ENCODE measurements around the gene KCNQ1. TPM values are rescaled to one million over a fixed set of nuclear protein-coding genes. Genes with fewer than 3 reads are reported as not detected.

The KCNQ1 gene
- total RNA-seq, 4 donors from 2014 or later, result 2.6 to 12.7 (median 4.9) TPM

DNA sequence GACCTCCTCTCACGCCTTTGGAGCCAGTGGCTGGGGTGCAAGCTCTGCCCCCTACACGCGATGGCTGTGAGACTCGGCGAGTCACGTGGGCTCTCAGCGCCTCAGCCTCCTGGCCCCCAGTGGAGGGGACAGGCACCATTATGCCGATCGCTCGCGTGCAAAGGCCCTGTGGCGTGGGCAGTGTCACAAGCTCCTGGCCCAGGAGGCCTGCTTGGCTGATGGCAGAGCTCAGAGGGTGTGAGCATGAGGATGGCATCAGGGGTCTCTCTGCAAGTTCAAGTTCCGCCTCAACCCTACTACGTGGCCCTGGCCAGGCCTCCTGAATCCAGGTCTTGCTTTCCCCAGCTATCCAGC is 345.7 kb downstream of the KCNQ1 start:
- no peak for TF ChIP-seq POLR2A (IDR thresholded peaks at IDR 0.05)
- no peak for TF ChIP-seq EP300 (IDR thresholded peaks at IDR 0.05)
- TF ChIP-seq, protein P1, sequence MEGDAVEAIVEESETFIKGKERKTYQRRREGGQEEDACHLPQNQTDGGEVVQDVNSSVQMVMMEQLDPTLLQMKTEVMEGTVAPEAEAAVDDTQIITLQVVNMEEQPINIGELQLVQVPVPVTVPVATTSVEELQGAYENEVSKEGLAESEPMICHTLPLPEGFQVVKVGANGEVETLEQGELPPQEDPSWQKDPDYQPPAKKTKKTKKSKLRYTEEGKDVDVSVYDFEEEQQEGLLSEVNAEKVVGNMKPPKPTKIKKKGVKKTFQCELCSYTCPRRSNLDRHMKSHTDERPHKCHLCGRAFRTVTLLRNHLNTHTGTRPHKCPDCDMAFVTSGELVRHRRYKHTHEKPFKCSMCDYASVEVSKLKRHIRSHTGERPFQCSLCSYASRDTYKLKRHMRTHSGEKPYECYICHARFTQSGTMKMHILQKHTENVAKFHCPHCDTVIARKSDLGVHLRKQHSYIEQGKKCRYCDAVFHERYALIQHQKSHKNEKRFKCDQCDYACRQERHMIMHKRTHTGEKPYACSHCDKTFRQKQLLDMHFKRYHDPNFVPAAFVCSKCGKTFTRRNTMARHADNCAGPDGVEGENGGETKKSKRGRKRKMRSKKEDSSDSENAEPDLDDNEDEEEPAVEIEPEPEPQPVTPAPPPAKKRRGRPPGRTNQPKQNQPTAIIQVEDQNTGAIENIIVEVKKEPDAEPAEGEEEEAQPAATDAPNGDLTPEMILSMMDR (IDR thresholded peaks at IDR 0.05), result no peak
- no peak for TF ChIP-seq POLR2AphosphoS5 (IDR thresholded peaks at IDR 0.05)
- H3K36me3 ChIP-seq, result no peaks in the 10 kb centered on the region
- no peaks in the 10 kb centered on the region for H3K9me3 ChIP-seq
- H3K27me3 ChIP-seq, result no peaks in the 10 kb centered on the region
- 100% methylated on average over 2 of the region's 14 CpGs for WGBS, 2 donors (ENCODE audit: low coverage in 1 of 2)
- no peak for ATAC-seq
- no peak overlapping the region for H3K27ac ChIP-seq
- H3K4me1 ChIP-seq, result peaks cover 0 to 30% (median 13%) of the 10 kb centered on the region in 3 donors
- no peak overlapping the region for H3K4me3 ChIP-seq

DNA sequence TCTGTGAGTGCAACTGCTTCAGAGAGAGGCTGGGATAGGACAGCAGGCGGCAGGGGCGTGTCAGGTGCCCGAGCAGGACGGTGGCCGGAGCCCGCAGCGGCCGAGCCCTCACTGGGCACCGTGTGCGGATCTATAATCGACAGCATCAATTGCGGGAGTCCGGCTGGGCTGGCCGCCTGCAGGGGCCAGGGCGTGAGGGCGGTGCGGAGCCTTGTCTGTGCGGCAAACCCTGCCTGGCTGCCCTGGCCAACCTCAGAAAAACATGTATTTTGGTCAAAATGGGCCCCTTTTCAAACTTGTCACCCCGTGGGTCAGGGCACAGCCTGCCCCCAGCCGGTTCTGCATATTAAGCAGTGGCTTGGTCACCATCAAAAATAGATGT is 346.3 kb downstream of the KCNQ1 start:
- no peak for ATAC-seq
- H3K9me3 ChIP-seq, result no peaks in the 10 kb centered on the region
- TF ChIP-seq, protein P1 (IDR thresholded peaks at IDR 0.05), result no peak
- TF ChIP-seq POLR2A (IDR thresholded peaks at IDR 0.05) (no peak), EP300 (IDR thresholded peaks at IDR 0.05) (no peak), POLR2AphosphoS5 (IDR thresholded peaks at IDR 0.05) (no peak)
- H3K27ac ChIP-seq, result peak overlapping the region in 3 of 4 donors; percentile 64 to 83 (median 75)
- H3K36me3 ChIP-seq, result no peaks in the 10 kb centered on the region
- peak overlapping the region in 1 of 2 donors; percentile 57 for H3K4me3 ChIP-seq
- 86% methylated on average over 10 of the region's 20 CpGs; no CpG with 5 or more reads in 1 of the 2 donors for WGBS, 2 donors (ENCODE audit: low coverage in 1 of 2)
- peaks cover 0 to 30% (median 13%) of the 10 kb centered on the region in 3 donors for H3K4me1 ChIP-seq
- no peaks in the 10 kb centered on the region for H3K27me3 ChIP-seq

DNA sequence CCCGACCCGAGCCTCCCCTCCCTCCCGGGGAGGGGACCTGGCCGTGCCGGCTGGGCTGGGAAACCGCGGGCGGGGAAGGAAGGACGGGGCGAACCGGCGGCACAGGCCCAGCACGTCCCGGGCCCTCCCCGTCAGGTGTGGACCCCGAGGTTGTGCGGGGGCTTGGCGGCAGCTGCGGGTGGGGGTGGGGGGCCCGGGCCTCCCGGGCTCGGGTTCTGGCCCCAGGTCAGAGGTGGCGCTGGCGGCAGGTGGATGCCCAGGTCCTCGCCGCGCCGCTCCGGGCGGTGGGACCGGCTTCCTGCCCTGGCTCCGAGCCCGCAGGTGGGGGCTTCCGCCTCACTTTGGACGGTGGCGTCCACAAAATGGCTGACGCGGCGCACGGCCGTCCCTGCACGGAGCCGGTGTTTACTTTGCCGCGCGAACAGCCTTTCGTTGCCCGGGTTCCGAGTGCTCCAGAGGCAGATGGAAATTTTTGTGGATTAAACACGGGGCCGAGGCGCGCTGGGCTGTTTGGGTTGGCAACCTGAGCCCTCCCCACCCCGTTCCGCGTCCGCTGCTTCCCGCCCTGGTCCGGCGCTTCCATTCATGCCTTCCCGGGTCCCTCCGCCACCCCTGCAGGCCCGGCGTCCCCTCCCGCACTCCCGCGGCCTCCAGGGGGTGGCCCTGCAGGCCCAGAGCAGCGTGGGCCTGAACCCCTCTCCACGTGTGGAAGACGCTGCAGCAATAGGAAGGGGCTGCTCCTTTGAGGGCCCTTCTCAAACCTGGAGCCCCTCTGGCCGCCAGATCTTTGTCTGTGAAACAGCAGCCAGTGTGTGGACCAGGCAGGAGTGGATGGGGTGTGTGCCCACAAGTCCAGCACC is 346.9 kb downstream of the KCNQ1 start:
- peak; percentile 59 for ATAC-seq
- TF ChIP-seq, protein P1 (IDR thresholded peaks at IDR 0.05), result peak in 1 of 4 experiments; percentile 11
- TF ChIP-seq POLR2A (IDR thresholded peaks at IDR 0.05), result no peak
- Histone ChIP-seq H3K36me3 (no peaks in the 10 kb centered on the region), H3K27me3 (no peaks in the 10 kb centered on the region), H3K4me1 (peaks cover 0 to 30% (median 13%) of the 10 kb centered on the region in 3 donors), H3K9me3 (no peaks in the 10 kb centered on the region), H3K27ac (peak overlapping the region in 3 of 4 donors; percentile 64 to 83 (median 75)), H3K4me3 (peak overlapping the region; percentile 33 to 57)
- WGBS, 2 donors (ENCODE audit: low coverage in 1 of 2), result 5% methylated on average over 4 of the region's 71 CpGs; no CpG with 5 or more reads in 1 of the 2 donors

DNA sequence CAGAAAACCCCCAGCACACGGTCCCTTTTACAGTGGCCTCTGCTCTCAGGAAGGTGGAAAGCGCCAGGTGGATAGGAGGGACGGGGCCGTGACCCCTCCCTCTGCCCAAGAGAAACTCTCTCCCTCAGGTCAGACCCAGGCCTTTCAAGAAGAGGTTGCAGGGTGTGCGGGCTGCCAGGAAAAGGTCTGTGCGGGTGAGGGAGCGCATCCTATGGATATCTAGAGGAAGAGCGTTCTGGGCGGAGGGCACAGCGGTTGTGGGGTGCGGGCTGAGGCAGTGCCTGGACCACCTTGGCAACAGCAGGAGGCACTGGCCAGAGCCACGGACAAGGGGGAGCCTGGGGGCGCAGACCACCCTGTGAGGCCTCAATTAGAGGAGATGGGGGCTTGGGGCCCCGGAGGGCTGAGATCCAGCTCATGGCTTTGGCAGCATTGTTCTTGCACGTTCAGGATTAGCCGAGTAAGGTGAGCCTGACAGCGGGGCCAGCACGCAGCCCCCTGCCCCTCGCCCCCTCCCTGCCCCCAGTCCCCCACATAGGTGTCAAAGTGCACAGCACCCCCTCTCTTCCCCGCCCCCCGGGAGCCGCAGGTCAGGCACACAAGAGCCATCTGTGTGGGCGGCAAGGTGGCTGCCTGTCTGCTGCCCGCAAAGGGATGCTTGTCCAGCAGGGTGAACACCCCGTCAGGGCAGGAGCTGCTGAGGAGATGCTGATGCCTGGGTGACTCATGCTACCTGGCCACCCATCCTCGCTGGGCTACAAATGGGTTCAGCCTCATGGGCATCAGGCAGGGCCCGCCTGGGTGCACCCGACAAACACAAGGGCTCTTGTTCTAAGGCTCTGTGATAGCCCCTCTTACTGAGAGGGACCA is 347.8 kb downstream of the KCNQ1 start:
- no peaks in the 10 kb centered on the region for H3K36me3 ChIP-seq
- H3K4me1 ChIP-seq, result peaks cover 0 to 30% (median 13%) of the 10 kb centered on the region in 3 donors
- H3K27ac ChIP-seq, result peak overlapping the region in 3 of 4 donors; percentile 64 to 83 (median 75)
- no peak for TF ChIP-seq EP300 (IDR thresholded peaks at IDR 0.05)
- no peak for TF ChIP-seq POLR2A (IDR thresholded peaks at IDR 0.05)
- no peak for TF ChIP-seq POLR2AphosphoS5 (IDR thresholded peaks at IDR 0.05)
- TF ChIP-seq, protein P1 (IDR thresholded peaks at IDR 0.05), result no peak
- no peaks in the 10 kb centered on the region for H3K27me3 ChIP-seq
- H3K9me3 ChIP-seq, result no peaks in the 10 kb centered on the region
- ATAC-seq, result no peak
- H3K4me3 ChIP-seq, result no peak overlapping the region
- WGBS, 2 donors (ENCODE audit: low coverage in 1 of 2), result no CpG with 5 or more reads among the region's 28 CpGs

Data from gastroesophageal sphincter (tissue), 4 donors.